Muscle of back (tissue), 11 donors: ENCODE data around the gene THRB. TPM values are rescaled to one million over a fixed set of nuclear protein-coding genes. Genes with fewer than 3 reads are reported as not detected.
"Not testable (repeated sequence)": the region's sequence is repeated elsewhere in the genome, so short reads cannot be mapped to it uniquely, and the experiment has no call there.

Source experiments
- DNase-seq, 3 donors: peaks; one replicate each; pipeline versions ENCODE4 v3.0.0 to v3.0.0-alpha.2; 2013
- polyA plus RNA-seq, 10 donors: library from polyadenylated mRNA; unstranded; fragments of 120-200 nt; gene quantifications; one replicate each; pipeline ENCODE4 v1.2.1, GENCODE V29; 2013; ENCODE audit not compliant: insufficient read length in 10 of 10

THRB gene
- polyA plus RNA-seq, 10 donors, result 0.88 to 5.3 (median 1.3) TPM

DNA sequence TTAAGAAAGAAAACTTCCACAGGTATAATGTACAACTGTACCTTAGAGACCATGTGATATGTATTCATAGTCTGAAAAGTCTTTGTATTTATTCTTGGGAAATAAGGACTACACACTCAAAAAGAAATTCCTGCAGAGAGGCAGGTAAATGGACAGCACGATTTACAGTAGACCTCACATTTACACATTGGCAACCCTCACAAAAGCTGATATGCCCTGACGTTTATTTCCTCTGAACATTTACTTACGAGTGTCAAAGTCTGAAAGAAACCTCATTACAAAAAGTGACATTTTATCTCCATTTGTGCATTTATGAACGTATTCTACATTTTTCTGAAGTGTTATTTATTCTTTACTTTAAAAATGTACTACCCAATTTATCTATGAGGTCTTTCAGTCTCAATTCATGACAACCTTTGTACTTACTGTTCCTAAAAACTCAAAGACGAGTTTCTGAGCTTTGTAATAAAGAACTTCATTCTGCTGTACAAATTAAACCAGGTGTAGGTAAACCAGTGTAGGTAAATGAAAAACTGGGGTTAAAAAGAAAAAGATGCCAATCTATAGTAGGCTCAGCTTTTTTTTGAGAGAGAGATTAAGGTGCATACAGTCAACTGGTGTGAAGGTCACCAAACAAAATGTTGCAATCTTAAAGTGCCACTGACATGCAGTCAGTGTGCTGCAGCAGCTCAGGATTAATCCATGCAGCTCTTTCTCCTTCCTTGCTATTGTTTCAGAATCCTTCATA, 44.3 kb downstream of the THRB start:
- DNase-seq, result no peak

DNA sequence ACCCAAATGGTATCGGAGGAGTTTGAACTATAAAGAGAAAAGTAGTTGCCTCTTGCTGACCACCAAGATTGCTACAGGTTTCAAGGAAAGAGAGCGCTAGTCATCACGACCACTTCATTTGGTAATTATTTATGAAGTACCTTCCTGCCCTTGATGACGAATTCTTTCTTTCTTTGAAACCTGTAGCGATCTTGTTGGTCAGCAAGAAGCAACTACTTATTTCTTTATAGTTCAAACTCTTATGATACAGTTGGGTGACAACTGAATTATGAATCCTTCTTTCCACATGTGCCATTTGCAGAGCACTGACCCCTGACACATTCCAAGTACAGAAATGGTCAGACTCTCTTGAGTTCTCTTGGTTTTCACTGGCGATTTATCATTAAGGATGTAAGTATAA, 46.8 kb downstream of the THRB start:
- no peak for DNase-seq

DNA sequence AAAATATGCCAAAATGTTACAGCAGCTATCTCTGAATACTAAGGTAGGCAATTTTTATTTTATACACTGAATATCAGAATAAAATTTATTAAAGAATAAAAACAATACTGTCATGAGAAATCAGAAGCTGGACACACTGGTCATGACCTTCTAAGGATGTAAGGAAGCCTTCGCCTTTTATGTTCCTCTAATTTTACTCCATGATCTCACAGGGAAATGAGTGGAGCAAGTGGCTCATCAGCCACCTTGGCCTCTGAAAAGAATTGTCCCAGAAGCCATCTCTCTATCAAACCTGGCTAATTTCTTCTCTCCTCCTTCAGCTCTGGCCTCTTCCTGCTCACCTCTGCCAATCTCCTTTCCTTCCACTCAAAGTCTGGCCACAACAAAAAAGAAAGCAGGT, 48.6 kb downstream of the THRB start:
- no peak for DNase-seq

DNA sequence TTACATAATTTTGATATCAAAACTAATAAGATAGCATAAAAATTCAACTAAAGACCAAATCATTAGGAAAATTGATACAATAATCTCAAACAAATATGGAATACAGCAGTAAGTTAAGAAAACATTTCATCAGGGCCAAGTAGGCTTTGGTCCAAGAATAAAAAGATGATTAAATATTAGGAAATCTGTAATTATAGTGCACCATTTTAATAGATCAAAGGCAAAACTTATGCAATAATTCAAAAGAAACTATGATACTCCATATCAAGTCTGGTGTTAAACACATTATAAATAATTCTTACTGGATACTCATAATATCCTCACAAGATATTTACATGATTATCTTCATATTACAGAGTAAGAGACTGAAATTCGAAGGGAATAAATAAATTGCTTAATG, 51.2 kb downstream of the THRB start:
- DNase-seq, result no peak

DNA sequence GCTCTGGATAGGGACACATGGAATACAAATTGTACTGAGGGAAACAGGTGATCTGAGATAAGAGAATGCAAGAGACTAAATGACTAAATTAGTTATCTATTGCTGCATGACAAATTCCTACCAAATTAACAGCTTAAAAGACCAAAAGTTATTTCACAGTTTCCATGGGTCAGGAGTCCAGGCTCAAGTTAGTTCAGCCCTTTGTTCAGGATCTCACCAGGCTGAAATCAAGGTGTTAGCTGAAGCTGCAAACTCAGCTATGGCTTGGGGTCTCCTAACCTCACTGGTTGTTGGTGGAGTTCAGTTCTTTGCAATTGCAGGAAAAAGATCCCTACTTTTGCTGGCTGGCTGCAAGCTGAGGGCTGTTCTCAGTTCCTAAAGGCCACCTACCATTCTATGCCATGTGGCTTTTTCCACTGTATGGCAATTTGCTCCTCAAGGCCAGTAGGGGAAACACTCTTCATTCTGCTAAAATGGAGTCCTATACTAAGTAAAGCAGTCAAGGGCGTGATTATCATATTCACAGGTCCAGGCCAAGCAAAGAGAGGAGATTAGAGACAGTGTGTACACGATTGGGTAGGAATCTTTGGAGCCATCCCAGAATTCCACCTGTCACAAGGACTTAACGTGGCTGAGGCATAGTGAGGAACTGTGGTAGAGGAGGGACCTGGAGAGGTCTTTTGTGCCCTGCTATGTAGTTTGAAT, 53.7 kb downstream of the THRB start:
- DNase-seq, result no peak

DNA sequence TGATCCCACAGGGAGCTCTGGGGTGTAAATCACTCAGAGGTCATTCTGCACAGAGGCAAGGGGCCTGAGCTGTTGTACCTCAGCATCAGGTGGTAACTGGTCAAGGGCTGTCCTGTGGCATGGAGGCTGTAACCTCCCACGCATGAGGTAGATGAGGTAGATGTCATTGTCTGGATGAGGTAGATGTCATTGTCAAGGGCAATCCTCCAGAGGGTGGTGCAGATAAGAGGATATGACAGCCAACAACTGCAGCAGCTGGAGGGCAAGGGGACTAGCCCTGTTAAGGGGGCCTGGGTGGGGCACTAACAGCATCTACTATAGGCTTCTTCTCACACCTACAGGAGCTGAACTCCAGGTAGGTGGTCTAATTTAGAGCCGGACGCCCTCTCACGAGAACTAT, 55.6 kb downstream of the THRB start:
- no peak for DNase-seq

DNA sequence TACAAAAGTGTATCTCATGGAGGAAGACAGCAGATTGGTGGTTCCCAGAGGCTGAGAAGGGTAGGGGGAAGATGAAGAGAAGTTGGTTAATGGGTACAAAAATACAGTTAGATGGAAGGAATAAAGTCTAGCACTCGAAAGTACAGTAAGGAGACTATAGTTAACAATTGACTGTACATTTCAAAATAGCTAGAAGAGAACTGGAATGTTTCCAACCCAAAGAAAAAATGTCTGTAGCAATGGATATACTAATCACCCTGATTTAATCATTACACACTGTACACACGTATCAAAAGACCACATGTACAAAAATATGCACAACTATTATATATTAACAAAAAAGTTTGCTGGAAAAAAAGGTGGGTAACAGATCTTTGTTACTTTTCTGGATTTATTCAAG, 57.3 kb downstream of the THRB start:
- DNase-seq, result no peak

DNA sequence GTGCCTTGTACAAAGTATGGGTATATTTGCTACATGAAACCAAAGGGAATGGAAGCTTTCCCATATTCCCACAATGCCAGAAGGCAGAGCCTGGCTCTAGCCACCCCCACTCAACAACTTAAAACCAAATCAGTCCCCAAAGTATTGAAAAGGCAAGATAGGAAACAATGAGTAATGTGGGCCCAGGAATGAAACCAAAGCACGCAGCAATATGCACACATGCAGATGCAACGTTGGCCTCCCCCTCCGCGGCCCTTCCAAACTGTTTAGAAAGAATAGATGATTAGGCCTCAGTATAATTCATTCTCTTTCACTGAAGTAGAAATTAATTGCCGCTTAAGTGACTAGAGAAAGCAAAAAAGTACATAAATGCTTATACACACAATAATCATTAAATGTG, 59.1 kb downstream of the THRB start:
- DNase-seq, result no peak

DNA sequence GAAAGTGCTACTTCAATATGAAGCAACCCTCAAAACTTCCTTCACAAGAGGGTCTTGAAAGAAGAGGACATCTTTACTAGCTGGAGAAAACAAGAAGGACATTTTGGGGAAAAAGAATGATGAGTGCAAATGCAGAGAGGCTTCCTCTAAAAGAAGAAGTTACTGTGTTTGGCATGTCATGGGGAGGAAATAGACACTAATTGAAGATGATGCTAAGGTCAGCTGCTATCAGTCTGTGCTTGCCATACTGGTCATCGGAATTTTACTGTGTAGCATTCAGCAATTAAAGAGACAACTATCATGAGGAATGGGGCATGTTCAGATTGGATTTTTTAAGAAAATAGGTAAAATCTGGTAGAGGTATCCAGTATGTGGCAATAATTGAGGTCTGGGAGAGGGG, 60.0 kb downstream of the THRB start:
- no peak for DNase-seq

DNA sequence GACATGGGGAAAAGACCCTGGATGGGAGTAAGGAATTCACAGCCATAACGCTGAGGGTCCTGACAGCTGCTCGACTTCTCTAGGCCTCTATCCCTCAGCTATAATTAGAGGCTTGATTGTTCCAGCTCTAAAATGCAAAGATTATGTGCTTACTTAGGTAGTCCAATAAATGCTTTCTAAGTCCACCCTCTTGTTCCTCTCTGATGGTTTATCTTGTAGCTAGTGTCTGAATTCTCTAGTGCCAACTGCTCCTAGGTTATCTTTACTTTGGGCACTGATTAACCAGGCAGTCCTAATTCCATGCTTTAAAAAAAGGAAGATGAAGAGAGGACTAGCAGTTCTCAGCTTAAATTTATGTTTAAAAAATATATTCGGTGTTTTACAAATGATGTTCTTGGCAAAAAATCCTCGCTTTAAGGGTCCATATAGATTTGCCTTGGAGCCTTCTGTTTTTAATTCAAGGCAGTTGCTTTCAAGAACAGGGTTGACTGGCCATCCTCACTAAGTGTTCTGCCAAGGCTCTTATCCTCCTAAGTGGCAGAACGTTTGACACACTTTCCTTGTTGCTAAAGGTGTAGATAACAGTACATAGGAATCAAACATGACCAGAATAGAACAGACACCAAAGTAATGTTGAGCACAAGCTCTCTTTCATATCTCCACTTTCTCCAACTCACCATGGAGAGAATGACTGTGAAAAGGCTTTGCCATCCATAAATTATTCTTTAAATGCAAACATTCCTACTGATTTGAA, 60.6 kb downstream of the THRB start:
- no peak for DNase-seq

DNA sequence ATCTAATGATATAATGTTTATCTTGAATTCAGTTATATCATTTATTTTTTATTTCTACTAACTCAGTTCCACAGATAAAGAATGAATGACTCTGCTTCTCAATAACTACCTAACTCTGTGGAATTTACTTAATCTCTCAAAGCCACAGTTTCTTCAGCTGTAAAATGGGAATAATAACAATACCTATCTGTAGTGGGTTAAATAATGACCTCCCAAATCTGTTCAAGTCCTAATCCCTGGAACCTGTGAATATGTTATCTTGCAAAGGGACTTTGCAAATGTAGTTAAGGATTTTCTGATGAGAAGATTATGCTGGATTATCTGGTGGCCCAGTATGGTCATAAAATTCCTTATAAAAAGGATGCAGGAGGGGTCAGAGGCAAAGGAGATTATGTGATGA, 61.7 kb downstream of the THRB start:
- DNase-seq, result no peak

DNA sequence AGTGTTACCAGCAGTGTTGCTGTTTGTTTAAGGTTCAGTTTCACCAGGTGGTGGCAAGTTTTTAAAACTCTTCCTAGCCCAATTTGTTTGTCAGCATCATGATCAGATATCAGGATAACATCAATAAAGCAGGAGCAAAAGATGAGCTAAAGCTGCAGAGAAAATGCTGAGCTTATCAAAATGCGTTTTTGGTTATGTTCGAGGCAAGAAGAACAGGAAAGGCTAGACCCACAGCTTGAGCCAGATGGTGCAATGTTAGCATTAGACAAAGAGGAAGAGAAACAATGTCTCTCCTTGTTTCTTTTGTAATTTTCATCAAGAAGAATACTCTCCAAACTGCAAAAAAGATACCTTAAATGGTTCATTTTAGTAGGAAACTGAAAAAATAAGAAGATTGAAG, 66.2 kb downstream of the THRB start:
- no peak for DNase-seq

DNA sequence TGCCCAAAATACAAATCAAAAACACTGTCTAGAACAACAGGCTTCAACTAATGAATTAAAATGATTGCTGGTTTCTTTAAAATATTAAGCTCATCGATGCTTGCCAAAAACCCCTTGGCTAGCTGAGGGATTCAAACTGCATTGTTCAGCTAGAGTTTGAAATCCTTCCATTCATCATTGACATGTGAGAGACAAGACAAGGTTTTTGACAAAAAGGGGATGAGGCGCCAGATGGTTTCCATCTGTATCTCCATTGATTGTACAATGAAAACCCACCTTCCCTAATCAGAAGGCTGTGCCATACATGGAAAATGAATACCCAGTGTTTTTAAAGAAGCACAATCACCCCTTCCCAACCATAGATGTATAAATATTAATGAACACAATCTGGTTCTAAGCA, 67.8 kb downstream of the THRB start:
- no peak for DNase-seq

DNA sequence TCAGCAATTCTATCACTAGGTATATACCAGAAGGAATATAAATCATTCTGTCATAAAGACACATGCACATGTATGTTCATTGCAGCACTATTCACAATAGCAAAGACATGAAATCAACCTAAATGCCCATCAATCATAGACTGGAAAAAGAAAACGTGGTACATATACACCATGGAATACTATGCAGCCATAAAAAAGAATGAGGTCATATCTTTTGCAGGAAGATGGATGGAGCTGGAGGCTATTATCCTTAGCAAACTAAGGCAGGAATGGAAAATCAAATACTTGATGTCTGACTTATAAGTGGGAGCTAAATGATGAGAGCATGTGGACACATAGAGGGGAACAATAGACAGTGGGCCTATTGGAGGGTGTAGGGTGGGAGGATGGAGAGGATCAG, 73.8 kb downstream of the THRB start:
- DNase-seq, result not testable (repeated sequence)

DNA sequence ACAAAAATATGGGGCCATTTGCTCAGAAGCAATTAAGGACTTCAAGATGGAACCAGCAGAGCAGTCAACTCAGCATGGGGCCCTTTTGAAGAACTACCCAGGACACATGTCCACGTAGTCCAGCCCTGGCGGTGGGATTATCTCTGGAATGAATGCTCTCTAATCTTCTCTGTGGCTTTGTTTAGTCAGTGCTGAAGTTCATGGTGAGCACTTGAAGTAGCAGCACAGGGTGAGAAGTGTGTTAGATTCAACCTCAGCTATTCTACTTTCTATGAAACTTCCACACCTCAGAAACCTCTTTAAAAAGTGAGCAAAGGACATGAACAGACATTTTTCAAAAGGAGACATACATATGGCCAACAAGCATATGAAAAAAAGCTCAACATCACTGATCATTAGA, 74.4 kb downstream of the THRB start:
- DNase-seq, result no peak

DNA sequence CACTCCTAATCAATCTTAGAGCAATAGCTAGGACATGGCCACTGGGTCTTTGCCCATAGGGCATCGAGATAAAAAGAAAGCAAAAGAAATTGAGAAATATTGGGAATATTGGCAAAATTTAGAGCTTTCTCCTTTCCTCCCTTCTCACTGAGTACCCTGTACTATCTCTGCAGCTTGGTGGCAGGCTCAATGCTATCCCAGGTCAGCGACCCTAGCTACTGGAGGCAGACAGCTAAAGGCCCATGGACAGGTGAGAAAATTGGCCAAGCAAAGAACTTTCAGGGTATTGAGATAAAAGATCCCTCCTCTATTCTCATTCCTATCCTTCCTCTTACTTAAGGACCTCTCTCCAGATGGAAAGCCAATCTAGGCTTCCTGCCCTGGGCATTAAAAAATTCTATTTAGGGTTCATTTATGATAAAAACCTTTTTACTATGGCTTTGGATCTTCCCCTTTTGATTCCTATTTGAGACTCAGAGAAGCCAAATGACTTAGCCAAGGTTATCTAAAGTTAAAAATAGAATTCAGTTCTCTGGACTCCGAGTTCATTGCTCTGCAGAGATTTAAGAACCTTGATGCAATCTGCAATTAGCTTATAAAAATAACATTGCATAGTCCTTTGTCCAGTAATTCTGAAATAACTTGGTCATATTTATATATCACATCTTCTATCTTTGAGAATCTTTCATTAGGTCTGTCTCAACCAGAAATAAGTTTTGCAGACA, 75.4 kb downstream of the THRB start:
- no peak for DNase-seq

DNA sequence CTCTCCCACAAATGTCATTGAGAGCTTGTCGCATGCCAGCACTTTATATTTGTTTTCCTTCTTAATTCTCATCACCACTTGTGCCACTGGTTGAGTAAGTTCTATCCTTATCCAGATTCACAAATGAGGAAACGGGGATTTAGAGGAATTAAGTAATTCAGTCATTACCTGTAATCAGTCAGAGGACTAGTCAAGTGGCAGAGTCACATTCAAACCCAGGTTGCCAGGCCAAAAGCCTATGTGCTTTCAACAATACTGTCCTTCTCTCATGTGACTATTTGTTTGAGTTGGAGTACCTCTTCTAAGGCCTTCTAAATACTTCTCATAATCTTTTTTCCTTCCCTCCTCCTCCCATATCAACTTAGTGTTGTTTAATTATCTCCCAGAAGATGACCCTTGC, 76.9 kb downstream of the THRB start:
- DNase-seq, result no peak

DNA sequence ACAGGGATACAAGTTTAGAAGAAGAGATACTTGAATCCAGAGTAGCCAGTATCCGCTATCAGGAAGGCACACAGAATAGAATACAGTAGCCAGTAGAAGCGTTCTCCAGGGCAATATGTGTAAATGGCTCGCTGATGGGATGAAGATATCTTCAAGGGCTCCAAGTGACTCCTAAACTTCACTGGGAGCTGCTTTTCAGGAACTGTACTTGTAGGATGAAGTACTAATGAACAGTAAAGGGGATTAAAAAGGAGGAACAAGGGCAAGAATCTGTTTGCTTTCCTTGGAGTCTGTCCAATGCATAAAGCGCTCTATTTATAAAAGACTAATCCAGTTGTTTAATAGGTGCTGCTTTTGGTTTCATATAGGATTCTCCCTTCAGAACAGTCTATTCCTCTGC, 78.4 kb downstream of the THRB start:
- no peak for DNase-seq

DNA sequence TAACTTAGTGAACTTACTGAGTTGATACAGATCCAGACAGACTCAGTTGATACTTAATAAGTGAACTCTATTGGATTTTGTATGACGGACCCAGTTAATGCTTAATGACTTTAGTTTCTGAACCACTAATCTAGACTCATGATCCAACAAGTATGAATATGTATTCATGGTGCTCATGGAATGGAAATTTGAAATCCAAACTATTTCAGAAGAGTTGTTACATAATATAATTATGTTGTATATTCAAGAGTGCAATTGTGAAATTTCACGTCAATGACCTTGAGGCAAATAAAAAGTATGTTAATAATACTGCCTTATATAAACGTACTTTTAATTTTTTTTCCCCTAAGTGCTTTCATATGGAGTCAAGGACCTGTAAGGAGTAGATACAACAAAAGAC, 78.8 kb downstream of the THRB start:
- DNase-seq, result no peak

DNA sequence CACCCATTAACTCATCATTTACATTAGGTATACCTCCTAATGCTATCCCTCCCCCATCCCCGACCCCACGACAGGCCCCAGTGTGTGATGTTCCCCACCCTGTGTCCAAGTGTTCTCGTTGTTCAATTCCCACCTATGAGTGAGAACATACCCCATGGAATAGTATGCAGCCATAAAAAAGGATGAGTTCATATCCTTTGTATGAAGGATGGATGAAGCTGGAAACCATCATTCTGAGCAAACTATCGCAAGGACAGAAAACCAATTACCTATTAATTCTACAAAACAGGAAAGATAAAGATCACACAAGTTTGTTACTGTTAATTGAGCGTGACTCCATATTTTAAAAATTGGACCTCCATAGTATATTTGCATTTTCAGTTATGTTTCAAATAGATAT, 81.0 kb downstream of the THRB start:
- DNase-seq, result not testable (repeated sequence)

DNA sequence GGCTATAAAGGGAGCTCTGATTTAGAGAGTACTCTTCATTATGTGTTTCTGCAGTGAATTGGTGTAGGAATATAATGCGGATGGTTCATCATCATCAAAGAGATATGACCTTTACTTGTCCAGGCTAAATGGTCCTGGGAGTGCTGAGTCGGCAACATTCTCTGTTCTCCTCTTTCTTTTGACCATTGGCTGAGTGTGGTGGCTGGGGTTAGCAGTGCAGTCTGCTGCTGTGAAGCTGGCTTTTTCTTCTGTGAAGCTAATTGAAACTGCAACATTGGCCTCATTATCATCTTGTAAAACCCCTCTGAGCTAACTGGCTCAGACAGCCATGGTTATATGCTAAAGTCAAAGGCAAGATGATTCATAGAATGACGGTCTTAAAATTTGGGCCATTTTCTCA, 83.8 kb downstream of the THRB start:
- DNase-seq, result no peak

DNA sequence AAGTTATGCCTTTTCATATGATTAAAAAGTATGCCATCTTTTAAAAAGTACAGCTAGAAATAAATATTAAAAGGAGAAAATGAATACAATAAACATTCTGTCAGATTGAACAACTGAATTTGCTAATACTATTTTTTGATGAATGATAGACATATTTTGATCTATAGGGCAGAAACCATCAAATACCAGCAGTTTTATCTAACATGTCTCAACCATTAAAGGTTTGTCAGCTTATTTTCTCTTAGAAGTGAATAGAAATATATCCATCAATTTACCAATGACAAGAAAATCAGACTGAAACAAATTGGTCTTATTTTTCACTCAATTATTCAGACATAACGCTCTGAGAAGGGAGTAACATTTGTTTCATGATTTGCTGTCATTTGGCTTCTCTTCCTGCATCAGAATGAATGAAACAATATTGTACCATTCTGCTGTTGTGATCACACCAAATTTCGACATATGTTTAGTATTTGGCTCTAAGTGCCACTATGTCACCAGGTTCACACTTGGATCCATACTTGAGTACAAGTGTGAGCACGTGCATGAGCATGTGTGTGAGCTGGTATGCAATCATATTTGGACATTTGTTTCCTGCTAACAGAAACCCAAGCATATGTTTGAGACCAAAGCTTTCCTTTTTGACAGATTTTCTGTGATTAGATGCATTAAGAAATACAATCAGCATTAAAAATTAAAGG, 86.5 kb downstream of the THRB start:
- no peak for DNase-seq
